HG02973 (cell line): Measurements from ENCODE around the gene GOLGA3.
"Not testable (repeated sequence)": the region's sequence is repeated elsewhere in the genome, so short reads cannot be mapped to it uniquely, and the experiment has no call there.

Source experiments
- ATAC-seq: cut with Tn5 transposase; IDR thresholded peaks from one replicate; pipeline ENCODE4 v1.9.1; 2021; ENCODE audit warnings: moderate library complexity; ENCODE audit not compliant: unreplicated experiment

GOLGA3 gene

DNA sequence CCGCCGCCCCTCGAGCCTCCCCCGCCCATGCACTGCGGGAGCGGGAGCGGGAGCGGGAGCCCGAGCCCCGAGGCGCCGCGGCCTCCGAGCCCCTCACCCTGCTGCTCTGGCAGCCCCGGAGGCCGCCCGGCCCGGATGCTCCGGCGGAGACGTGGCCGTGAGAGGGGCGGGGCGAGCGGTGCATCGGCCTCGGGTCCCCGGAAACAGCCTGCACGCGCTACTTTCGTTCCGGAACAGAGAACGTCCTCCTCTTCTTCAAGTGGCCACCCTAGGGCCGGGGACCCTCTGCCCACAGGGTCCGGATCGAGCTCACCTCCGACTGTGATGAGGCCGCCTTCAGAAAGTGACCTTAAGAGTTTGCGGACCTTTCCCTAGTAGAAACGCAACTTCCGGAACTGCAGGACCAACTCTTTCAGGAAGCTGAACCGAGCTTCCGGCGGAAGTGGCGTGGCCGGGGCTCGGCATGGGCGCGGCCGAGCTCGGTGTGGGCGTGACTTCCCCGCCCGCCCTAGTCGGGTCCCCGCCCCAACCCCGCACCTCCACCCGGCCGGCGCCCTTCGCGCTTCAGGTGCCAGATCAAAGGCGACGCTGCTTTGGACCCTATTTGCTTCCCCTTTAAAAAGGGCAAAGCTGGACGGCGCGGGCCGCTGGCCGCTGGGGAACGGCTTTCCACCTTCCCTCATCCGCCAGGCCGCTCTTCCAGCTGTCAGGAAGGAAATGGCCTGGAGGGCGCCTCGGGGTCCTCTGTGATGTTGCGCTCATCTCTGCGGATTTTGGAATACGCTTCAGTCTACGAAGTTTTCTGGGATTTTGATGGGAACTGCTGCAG is at the start of gene GOLGA3:
TSS of gene GOLGA3 (minus strand) at position 164 of the 829 bp plus-strand sequence. CDS start 6,741 bp downstream, outside the sequence.
- ATAC-seq, result peak; percentile 77

GRCh38 chr12:132874620-132875019 is 46.0 kb upstream of the GOLGA3 start:
- not testable (repeated sequence) for ATAC-seq

- ATAC-seq, result no peak
These were observed 45.5 kb upstream of the GOLGA3 start for GRCh38 chr12:132874175-132874574.

GRCh38 chr12:132873724-132874123 is 45.1 kb upstream of the GOLGA3 start:
- no peak for ATAC-seq

GRCh38 chr12:132872975-132873421 is 44.3 kb upstream of the GOLGA3 start:
- no peak for ATAC-seq

- no peak for ATAC-seq
These were observed 43.6 kb upstream of the GOLGA3 start for GRCh38 chr12:132872073-132872855.

DNA sequence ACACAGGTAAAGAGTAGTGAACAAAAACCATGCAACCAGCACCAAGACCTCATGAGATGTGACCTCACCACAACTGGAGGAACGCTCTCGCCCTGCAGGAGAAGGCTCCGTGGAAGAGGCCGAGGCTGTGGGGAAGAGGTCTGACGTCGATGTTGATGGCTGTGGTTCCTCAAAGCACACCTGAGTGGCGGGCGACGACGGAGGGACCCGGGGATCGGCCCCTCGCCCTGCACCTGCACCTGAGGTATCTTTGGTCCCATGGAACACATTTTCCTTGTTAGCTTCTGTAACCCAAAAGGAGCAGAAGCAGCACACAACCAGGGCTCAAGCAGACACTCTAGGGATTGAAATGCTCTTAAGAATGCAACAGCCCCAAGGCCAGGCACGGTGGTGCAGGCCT is 40.9 kb upstream of the GOLGA3 start:
- no peak for ATAC-seq

- ATAC-seq, result no peak
These were observed 37.7 kb upstream of the GOLGA3 start for GRCh38 chr12:132866251-132866828.

DNA sequence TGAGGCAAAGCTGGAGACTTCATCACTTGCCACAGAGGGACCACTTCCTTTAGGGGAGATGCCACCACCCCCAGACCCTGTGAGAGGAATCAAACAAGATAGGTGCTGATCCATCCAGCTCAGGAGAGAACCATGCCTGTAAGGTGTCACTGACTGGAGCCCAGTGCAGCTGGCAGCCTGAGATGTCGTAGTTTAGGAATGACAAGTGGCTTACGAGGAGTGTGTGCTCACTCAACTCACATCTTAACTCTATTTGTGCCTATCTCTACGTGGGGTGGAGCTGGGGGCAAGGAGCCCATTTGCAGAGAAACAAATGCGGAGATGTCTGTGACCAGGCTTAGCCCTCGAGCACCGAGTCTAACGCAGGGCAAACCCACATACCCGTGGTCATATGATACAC is 32.9 kb upstream of the GOLGA3 start:
- ATAC-seq, result no peak

- no peak for ATAC-seq
These were observed 30.1 kb upstream of the GOLGA3 start for GRCh38 chr12:132858718-132859266.

- ATAC-seq, result not testable (repeated sequence)
These were observed 28.4 kb upstream of the GOLGA3 start for GRCh38 chr12:132857019-132857418.

DNA sequence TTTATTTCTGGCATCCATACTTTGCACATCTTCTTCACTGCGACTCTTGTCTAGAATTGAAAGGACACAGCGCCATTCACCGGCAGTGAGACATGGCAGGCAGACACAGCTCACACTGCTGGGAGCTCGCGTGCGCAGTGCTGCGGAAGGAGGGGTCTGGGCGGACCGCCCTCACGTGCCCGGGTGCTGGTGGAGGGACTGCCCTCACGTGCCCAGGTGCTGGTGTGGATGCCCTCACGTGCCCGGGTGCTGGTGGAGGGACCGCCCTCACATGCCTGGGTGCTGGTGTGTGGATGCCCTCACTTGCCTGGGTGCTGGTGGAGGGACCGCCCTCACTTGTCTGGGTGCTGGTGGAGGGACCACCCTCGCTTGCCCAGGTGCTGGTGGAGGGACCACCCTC is 27.9 kb upstream of the GOLGA3 start:
- no peak for ATAC-seq

DNA sequence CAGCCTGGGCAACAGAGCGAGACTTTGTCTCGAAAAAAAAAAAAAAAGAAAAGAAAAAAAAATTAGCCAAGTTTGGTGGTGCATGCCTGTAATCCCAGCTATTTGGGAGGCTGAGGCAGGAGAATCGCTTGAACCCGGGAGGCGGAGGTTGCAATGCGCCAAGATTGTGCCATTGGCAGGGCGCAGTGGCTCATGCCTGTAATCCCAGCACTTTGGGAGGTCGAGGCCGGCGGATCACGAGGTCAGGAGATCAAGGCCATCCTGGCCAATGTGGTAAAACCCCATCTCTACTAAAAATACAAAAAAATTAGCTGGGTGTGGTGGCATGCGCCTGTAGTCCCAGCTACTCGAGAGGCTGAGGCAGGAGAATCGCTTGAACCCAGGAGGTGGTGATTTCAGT is 26.5 kb upstream of the GOLGA3 start:
- ATAC-seq, result not testable (repeated sequence)

GRCh38 chr12:132853285-132854092 is 24.8 kb upstream of the GOLGA3 start:
- no peak for ATAC-seq

DNA sequence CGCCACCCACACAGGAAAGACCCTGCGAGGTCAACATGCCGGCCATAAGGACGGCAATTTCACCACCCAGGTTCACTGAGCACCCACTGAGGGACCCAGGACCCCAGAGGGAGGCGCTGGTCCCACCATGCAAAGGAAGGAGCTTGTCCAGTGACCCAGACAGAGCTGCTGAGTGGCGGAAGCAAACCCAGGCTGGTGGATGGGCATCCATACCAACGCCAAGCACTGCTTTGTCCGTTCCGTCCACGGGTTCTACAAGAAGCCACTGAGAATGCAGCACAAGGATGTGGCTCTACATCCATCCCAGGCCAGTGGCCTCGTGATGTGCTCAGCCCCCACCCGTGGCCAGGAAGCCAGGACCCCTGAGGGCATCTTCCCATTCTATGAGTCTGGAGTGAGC is 23.8 kb upstream of the GOLGA3 start:
- ATAC-seq, result no peak

GRCh38 chr12:132851465-132851864 is 22.8 kb upstream of the GOLGA3 start:
- no peak for ATAC-seq

DNA sequence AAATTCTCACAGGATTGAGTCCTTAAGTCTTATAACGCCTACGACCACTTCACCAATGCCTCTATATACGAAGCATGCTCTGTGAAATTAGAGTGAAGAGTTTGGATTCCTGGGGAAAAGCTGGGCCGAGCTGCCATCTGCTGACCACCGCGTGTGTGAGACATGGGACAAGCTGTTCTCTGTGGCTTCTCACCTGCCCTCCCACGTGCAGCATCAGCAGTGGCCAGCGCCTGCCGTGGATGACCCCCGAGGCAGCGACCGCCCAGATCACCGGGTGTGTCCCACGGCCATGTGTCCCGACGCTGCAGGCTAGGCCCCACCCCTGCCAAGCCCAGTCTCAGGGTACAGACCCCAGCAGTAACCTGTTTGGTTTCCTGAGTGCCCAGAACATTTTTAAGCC is 21.6 kb upstream of the GOLGA3 start:
- no peak for ATAC-seq

DNA sequence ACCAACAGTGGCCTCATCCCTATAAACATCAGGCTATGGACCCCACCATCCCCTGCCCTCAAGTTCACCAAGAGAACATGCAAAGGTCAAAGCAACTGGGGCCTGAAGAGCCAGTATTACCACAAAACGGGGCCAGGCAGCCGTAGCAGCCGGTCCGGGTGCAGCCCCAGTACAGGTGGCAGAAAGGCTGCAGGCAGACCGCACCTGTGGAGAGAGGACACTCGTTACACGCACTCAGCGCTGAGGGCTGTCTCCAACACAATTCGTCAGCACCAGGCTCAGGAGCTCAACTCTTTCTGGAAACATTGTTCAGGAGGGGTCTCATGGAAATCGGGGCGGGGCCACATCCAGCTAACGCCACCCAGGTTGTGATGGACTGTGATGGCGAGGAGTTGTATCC is 19.9 kb upstream of the GOLGA3 start:
- ATAC-seq, result no peak

- ATAC-seq, result no peak
These were observed 19.0 kb upstream of the GOLGA3 start for GRCh38 chr12:132847363-132848356.
